HepG2 (cell line): ENCODE results near the gene UNKL. TPM values are rescaled to one million over a fixed set of nuclear protein-coding genes. Genes with fewer than 3 reads are reported as not detected.

Experiments
- AHDC1 ChIP-seq: sonication (generic); formaldehyde crosslinking; IDR thresholded peaks from 2 replicates; pipeline ENCODE4 v1.5.1; 2020; ENCODE audit warnings: mild to moderate bottlenecking, missing genetic modification reagents, borderline replicate concordance
- HOMEZ ChIP-seq: IDR thresholded peaks from 2 replicates; pipeline ENCODE4 v1.6.1; 2016; ENCODE audit warnings: low read depth
- KMT2B ChIP-seq: IDR thresholded peaks from 2 replicates; pipeline ENCODE4 v1.6.1; 2016; ENCODE audit warnings: missing genetic modification reagents, missing compliant biosample characterization
- MAX ChIP-seq: IDR thresholded peaks from 2 replicates; pipeline ENCODE4 v1.6.1; 2012; ENCODE audit warnings: inconsistent platforms
- TFE3 ChIP-seq: IDR thresholded peaks from 2 replicates; pipeline ENCODE4 v1.6.1; 2016
- ZBTB8A ChIP-seq: sonication (generic); formaldehyde crosslinking; IDR thresholded peaks from 2 replicates; pipeline ENCODE4 v1.4.0; 2020; ENCODE audit warnings: mild to moderate bottlenecking, low read depth, missing genetic modification reagents, borderline replicate concordance
- ZMYM3 ChIP-seq: sonication (generic); formaldehyde crosslinking; IDR thresholded peaks from 2 replicates; pipeline ENCODE4 v1.5.1; 2020; ENCODE audit warnings: mild to moderate bottlenecking, missing genetic modification reagents
- ZNF275 ChIP-seq: sonication (generic); formaldehyde crosslinking; IDR thresholded peaks from 2 replicates; pipeline ENCODE4 v1.8.0; 2022; ENCODE audit warnings: missing genetic modification reagents, mild to moderate bottlenecking, inconsistent platforms, borderline replicate concordance
- ZNF317 ChIP-seq: sonication (generic); formaldehyde crosslinking; IDR thresholded peaks from 2 replicates; pipeline ENCODE4 v1.5.0; 2020; ENCODE audit warnings: mild to moderate bottlenecking, missing genetic modification reagents
- ZNF609 ChIP-seq: sonication (generic); formaldehyde crosslinking; IDR thresholded peaks from 2 replicates; pipeline ENCODE4 v1.4.0; 2020; ENCODE audit warnings: mild to moderate bottlenecking, missing genetic modification reagents, borderline replicate concordance
- ZNF629 ChIP-seq: sonication (generic); formaldehyde crosslinking; conservative IDR thresholded peaks from 2 replicates; pipeline ENCODE4 v1.5.0; 2020; ENCODE audit warnings: missing genetic modification reagents
- ZNF781 ChIP-seq: sonication (generic); formaldehyde crosslinking; IDR thresholded peaks from 2 replicates; pipeline ENCODE4 v1.5.1; 2020; ENCODE audit warnings: borderline replicate concordance, mild to moderate bottlenecking, missing genetic modification reagents; ENCODE audit errors: not compliant biosample characterization
- polyA plus RNA-seq, 8 experiments: library from polyadenylated mRNA; depleted of rRNA in 3 of 8; stranded (reverse) in 7 of 8; unstranded in 1 of 8; fragments of >200 nt; fragmentation: Illumina TruSeq in 4 of 8; extraction: Trizol in 4 of 8; gene quantifications; 2 replicates each; pipeline versions ENCODE4 v1.2.1 to v1.2.3, GENCODE V29; 2011 to 2016; ENCODE audit warnings: low read depth in 4 of 8, missing spikeins in 1 of 8, mixed read lengths in 1 of 8; ENCODE audit not compliant: insufficient read depth in 1 of 8
- total RNA-seq, 5 experiments: library from RNA; depleted of rRNA; stranded (reverse); fragments of >200 nt; fragmentation: Illumina TruSeq; extraction: Trizol; gene quantifications; 2 replicates each; pipeline ENCODE4 v1.2.3, GENCODE V29; 2016; ENCODE audit warnings: low read depth in 1 of 5

Gene UNKL
- total and polyA plus RNA-seq, 2 of the 13 experiments (the other 11 are each of a cell fraction or from before 2014, with no cell fraction given): 10.4 to 17.6 TPM

- TF ChIP-seq MAX: 0 out of 2 replicates have a peak, but pooled peaks have one; percentile 11
- TF ChIP-seq ZBTB8A (CRISPR knock-in tag): no peak
- TF ChIP-seq ZNF275: 0 out of 2 replicates have a peak, but pooled peaks have one; percentile 49
- no peak for TF ChIP-seq HOMEZ (CRISPR knock-in tag)
- TF ChIP-seq AHDC1: no peak
- TF ChIP-seq ZNF781 (CRISPR knock-in tag): no peak
- 0 out of 2 replicates have a peak, but pooled peaks have one; percentile 10 for TF ChIP-seq ZNF609 (CRISPR knock-in tag)
- TF ChIP-seq TFE3 (CRISPR knock-in tag): 0 out of 2 replicates have a peak, but pooled peaks have one; percentile 4
- TF ChIP-seq ZNF629 (CRISPR knock-in tag): peak; percentile 93
- TF ChIP-seq KMT2B (CRISPR knock-in tag): no peak
- peak; percentile 73 for TF ChIP-seq ZMYM3 (CRISPR knock-in tag)
- TF ChIP-seq ZNF317 (CRISPR knock-in tag): 0 out of 2 replicates have a peak, but pooled peaks have one; percentile 36
Measured at GRCh38 chr16:1330931-1331711, 83.4 kb downstream of the UNKL start (continued).
